ENCODE data around the gene LRRC7. TPM values are rescaled to one million over a fixed set of nuclear protein-coding genes. Genes with fewer than 3 reads are reported as not detected.

The LRRC7 gene
- total RNA-seq, result not detected in 2 replicates

GRCh38 chr1:69567652-69568420, at the start of gene LRRC7:
Gene LRRC7 (plus strand): TSS chr1:69567922. CDS start chr1:69568640, 718 bp downstream.
- H3K27me3 Mint-ChIP-seq, result peaks cover 40% of the 10 kb centered on the region
- no peak for TF ChIP-seq CTCF (IDR thresholded peaks at IDR 0.05)
- no peak for DNase-seq
- no peak for ATAC-seq (ENCODE audit: low read depth)
- ChIA-PET POLR2A (no interaction called here), CTCF (no interaction called here)
- no peaks in the 10 kb centered on the region for H3K36me3 Mint-ChIP-seq (ENCODE audit: low read depth)
- H3K27ac Mint-ChIP-seq, result no peak within 1 kb of the TSS
- peak within 1 kb of the TSS; percentile 9 for H3K4me3 Mint-ChIP-seq
- peaks cover 5% of the 10 kb centered on the region for H3K4me1 Mint-ChIP-seq
- intact Hi-C loops (cut with micrococcal nuclease), result no loop called here
- H3K9me3 Mint-ChIP-seq, result no peaks in the 10 kb centered on the region

DNA sequence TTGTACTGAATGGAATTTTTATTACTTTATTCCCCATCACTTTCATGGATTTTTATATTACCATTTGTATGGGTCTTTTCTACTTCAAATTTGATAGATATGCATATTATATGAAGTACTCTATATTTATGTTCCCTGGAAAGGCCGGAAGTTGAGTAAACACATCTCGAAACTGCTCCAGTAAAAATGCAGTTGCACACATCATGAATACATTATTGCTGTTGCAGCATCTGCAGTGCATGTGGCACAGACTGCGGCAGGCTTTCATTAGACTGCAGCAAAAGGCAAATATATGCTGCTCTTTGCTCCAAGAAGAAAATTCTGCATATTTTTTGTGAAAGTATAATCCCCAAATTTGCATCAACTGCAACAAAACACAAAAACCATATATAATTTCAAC, 48.7 kb upstream of the LRRC7 start:
- CTCF ChIA-PET, result no interaction called here
- H3K4me1 Mint-ChIP-seq, result no peaks in the 10 kb centered on the region
- ATAC-seq (ENCODE audit: low read depth) (no peak), DNase-seq (no peak)
- no peaks in the 10 kb centered on the region for H3K36me3 Mint-ChIP-seq (ENCODE audit: low read depth)
- no peak for TF ChIP-seq CTCF (IDR thresholded peaks at IDR 0.05)
- no peaks in the 10 kb centered on the region for H3K27me3 Mint-ChIP-seq
- H3K9me3 Mint-ChIP-seq, result no peaks in the 10 kb centered on the region
- POLR2A ChIA-PET, result no interaction called here
- H3K4me3 Mint-ChIP-seq, result no peak overlapping the region
- H3K27ac Mint-ChIP-seq, result no peak overlapping the region
- intact Hi-C loops (cut with micrococcal nuclease), result no loop called here

DNA sequence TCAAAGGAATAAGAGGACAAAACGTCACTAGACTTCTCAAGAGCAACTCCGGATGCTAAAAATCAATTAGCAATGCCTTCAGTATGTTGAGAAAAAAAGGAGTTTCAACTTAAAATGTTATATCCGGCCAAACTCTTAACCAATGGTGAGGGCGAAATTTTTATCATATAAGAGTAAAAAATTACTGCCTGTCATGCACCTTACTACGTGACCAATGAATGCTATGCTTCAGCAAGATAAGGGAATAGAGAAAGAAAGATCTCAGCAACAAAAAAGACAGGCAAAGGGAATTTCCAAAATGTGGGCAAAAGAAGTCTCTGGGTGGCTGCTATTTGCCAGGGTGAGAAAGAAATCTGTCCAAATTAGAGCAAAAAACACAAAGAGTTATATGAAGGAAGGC, 47.4 kb upstream of the LRRC7 start:
- ChIA-PET POLR2A (no interaction called here), CTCF (no interaction called here)
- intact Hi-C loops (cut with micrococcal nuclease), result no loop called here
- Mint-ChIP-seq H3K27me3 (no peaks in the 10 kb centered on the region), H3K4me3 (no peak overlapping the region), H3K9me3 (no peaks in the 10 kb centered on the region), H3K4me1 (no peaks in the 10 kb centered on the region), H3K27ac (no peak overlapping the region), H3K36me3 (ENCODE audit: low read depth) (no peaks in the 10 kb centered on the region)
- no peak for TF ChIP-seq CTCF (IDR thresholded peaks at IDR 0.05)
- DNase-seq, result no peak
- no peak for ATAC-seq (ENCODE audit: low read depth)

DNA sequence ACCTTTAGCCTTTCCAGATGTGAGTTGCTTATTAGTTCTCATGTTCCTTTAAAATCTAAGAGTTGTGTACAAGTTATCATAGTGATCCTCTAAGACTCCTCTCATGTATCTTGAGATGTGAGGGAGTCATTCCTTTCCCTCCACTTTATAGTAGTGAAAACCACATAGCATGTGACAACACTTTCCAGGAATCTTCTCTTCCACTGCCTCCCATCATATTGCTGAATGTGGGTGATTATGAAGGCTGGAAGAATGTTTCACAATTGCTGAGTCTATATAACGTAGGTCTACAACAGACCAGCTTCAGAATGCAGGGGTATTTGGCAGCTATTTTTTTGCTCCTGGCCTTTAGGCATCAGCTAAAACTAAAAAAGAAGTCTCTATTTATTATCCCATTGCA, 44.7 kb upstream of the LRRC7 start:
- Mint-ChIP-seq H3K4me3 (no peak overlapping the region), H3K27ac (no peak overlapping the region)
- intact Hi-C loops (cut with micrococcal nuclease), result no loop called here

DNA sequence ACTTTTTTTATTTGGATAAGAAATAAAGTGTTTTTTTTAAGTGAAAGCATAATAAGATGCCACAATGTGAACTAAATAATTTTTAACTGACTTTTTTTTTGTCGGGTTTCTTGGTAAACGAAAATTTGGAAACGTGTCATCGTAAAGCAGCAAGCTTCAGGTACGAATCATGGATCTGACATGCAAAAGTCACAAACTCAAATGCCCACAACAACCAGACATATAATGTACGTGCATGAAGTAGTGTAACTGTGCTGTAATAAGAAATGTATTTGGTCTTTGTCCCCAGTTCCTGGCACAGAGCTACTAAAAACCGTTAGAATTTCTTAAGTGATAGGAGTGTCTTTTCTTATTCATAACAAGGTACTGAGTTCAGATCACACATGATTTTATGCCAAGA, 44.3 kb upstream of the LRRC7 start:
- Mint-ChIP-seq H3K27me3 (no peaks in the 10 kb centered on the region), H3K4me1 (no peaks in the 10 kb centered on the region), H3K36me3 (ENCODE audit: low read depth) (no peaks in the 10 kb centered on the region), H3K4me3 (no peak overlapping the region), H3K9me3 (no peaks in the 10 kb centered on the region), H3K27ac (no peak overlapping the region)
- CTCF ChIA-PET, result no interaction called here
- POLR2A ChIA-PET, result no interaction called here
- intact Hi-C loops (cut with micrococcal nuclease), result no loop called here
- no peak for ATAC-seq (ENCODE audit: low read depth)
- no peak for TF ChIP-seq CTCF (IDR thresholded peaks at IDR 0.05)
- no peak for DNase-seq

More for the DNA sequence above, 44.7 kb upstream of the LRRC7 start:
- Mint-ChIP-seq H3K27me3 (no peaks in the 10 kb centered on the region), H3K36me3 (ENCODE audit: low read depth) (no peaks in the 10 kb centered on the region), H3K9me3 (no peaks in the 10 kb centered on the region), H3K4me1 (no peaks in the 10 kb centered on the region)
- TF ChIP-seq CTCF (IDR thresholded peaks at IDR 0.05), result no peak
- ATAC-seq (ENCODE audit: low read depth), result no peak
- POLR2A ChIA-PET, result no interaction called here
- CTCF ChIA-PET, result no interaction called here
- DNase-seq, result no peak
